SK-N-MC (cell line): ENCODE measurements around the gene CPVL.

Experiments
- DNase-seq: peaks from one replicate; pipeline ENCODE4 v3.0.0-alpha.2; 2011; ENCODE audit warnings: low read depth, low spot score
- H3K27ac ChIP-seq: fragments of 200-600 bp; sonication (generic); 2 replicates; pipeline ENCODE4 v1.5.1; 2016; ENCODE audit warnings: mixed run types
- H3K36me3 ChIP-seq: fragments of 200-600 bp; sonication (generic); 2 replicates; pipeline ENCODE4 v1.6.1; 2017; ENCODE audit warnings: antibody characterized with exemption, low read length, mixed read lengths; ENCODE audit not compliant: insufficient read depth
- H3K4me3 ChIP-seq: fragments of 200-600 bp; sonication (generic); 2 replicates; pipeline ENCODE4 v1.5.1; 2016
- H3K9ac ChIP-seq: fragments of 200-600 bp; sonication (generic); 2 replicates; pipeline ENCODE4 v1.8.0; 2017; ENCODE audit warnings: mixed run types, mixed read lengths; ENCODE audit not compliant: insufficient read length
- H3K9me3 ChIP-seq: fragments of 200-600 bp; sonication (generic); 2 replicates; pipeline ENCODE4 v1.6.1; 2017; ENCODE audit warnings: low read depth, mild to moderate bottlenecking, antibody characterized with exemption, low read length, moderate library complexity, mixed read lengths
- EZH2 ChIP-seq: fragments of 200-600 bp; sonication (generic); IDR thresholded peaks from one replicate; pipeline ENCODE4 v1.6.1; 2017; ENCODE audit warnings: antibody characterized with exemption
- FOXP2 ChIP-seq: optimal IDR thresholded peaks from 2 replicates; pipeline ENCODE3; 2011; ENCODE audit warnings: mild to moderate bottlenecking, moderate library complexity; ENCODE audit not compliant: insufficient read depth; ENCODE audit errors: extremely low read length, control extremely low read depth
- POLR2AphosphoS5 ChIP-seq: IDR thresholded peaks from 2 replicates; pipeline ENCODE4 v1.6.1; 2012; ENCODE audit warnings: mild to moderate bottlenecking, low read depth, low read length, borderline replicate concordance

Gene CPVL

DNA sequence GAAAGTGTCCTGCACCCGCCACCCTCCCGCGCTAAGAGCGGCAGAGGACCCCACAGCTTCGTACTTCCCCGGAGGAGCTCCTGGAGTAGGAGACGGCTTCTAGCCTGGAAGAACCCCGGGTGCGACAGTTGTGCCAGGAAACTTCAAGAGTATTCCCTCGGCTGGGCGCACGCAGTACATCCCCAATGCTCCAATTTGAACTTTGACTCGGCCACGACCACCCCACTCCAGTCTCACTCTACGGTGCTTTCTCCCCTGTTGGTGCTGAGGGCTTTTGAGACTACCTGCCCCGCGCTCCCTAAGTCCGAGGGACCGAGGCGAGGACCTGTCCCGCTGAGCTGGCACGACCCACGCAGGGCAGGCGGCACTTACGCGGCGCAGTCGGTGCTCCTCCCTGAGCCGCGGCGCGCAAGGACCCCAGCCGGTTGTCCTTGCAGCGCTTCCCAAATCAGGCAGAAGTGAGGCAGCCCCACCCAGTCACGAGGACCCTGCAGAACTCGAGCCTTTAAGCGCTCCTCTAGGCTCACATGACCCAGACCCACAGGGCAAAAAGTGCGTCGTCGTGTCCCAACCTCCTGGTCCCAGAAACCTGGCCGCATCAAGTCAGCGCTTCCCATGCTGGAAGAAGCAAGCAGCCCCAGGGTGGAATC, at the start of gene CPVL:
CPVL (minus strand) TSS at position 481 of the 650 bp plus-strand sequence. CDS start 25,476 bp downstream, outside the sequence.
- no peak for TF ChIP-seq EZH2
- peak; percentile 95 for TF ChIP-seq POLR2AphosphoS5
- TF ChIP-seq FOXP2: no peak
- H3K9me3 ChIP-seq: no peaks in the 10 kb centered on the region
- H3K36me3 ChIP-seq: peaks cover 24% of the 10 kb centered on the region
- peak within 1 kb of the TSS; percentile 44 for H3K27ac ChIP-seq
- H3K4me3 ChIP-seq: peak within 1 kb of the TSS; percentile 92
- H3K9ac ChIP-seq: peak within 1 kb of the TSS; percentile 86
- no peak for DNase-seq

DNA sequence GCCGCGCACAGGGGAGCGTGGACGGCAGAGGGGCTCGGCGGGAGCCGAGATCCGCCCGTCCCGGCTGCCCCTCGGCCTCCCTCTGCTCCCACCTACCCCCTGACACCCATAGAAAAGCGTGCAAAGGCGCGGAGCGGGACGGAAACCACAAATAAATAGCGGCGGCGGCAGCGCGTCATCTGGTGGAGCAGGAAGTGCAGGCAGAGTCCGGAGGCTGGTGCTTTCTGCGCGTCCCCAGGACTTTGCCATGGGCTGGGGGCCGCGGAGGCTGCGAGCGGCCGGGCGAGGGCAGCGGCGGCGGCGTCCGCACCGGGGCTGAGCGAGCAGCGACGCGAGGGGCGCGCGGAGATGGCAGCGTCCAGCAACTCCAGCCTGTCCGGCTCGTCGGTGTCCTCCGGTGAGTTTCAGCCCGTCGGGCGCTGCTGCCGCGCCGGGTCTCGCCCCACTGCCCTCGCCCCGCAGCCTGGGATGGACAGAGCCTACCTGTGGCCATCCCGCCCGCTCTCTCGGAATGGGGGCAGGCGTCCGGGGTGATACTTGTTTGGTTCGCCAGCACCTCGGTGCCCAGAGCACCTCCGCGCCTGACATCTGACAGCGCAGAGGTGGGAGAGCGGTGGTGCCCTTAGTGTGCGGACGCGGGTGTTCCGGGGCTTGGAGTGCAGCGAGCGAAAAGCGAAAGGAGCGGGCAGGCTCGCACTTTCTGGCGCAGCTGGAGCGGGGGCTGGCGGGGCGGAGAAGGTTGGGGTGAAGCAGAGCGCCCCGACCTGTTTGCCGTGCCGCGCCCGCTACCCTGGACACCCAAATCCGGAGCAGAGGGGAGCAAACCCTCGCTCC, 48.5 kb upstream of the CPVL start, which contains the start of gene CHN2:
CHN2 (plus strand) TSS at position 182 of the 834 bp plus-strand sequence.
- Histone ChIP-seq H3K27ac (no peak within 1 kb of the TSS), H3K9me3 (no peaks in the 10 kb centered on the region), H3K36me3 (no peaks in the 10 kb centered on the region), H3K9ac (peak within 1 kb of the TSS; percentile 72), H3K4me3 (peak within 1 kb of the TSS; percentile 89)
- DNase-seq: no peak
- TF ChIP-seq EZH2 (no peak), POLR2AphosphoS5 (no peak; the same call in 1 of the 2 replicates)

GRCh38 chr7:29194206-29194593, 47.9 kb upstream of the CPVL start:
- TF ChIP-seq POLR2AphosphoS5 (no peak), FOXP2 (no peak), EZH2 (no peak)
- H3K9me3 ChIP-seq: no peaks in the 10 kb centered on the region
- H3K27ac ChIP-seq: no peak overlapping the region
- H3K4me3 ChIP-seq: peak overlapping the region; percentile 89
- DNase-seq: no peak
- H3K9ac ChIP-seq: peak overlapping the region; percentile 72
- H3K36me3 ChIP-seq: no peaks in the 10 kb centered on the region

GRCh38 chr7:29193316-29194205, 47.2 kb upstream of the CPVL start:
- no peak for DNase-seq
- TF ChIP-seq POLR2AphosphoS5: no peak

DNA sequence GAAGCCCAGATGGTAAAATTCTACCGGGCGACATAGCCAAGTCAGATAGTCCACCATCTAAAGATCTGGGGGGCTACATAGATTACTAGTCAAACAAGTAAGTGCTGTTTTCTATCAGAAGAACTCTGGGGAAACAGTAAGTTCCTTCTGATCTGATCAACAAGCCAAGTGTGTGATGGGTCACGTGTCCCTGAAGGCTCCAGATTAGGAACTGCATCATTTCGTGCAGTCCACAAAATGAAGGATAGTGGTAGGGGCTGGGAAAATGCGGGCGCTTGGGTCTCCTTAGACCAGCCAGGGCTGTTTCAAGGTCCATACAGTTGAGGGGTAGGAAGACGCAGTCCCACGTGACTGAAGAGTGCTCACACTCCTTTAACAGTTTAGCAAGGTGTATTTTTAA, 46.5 kb upstream of the CPVL start:
- Histone ChIP-seq H3K9ac (no peak overlapping the region), H3K27ac (no peak overlapping the region), H3K9me3 (no peaks in the 10 kb centered on the region), H3K4me3 (no peak overlapping the region), H3K36me3 (no peaks in the 10 kb centered on the region)
- TF ChIP-seq FOXP2 (no peak), EZH2 (no peak), POLR2AphosphoS5 (no peak)
- no peak for DNase-seq

More at GRCh38 chr7:29193316-29194205, 47.2 kb upstream of the CPVL start:
- Histone ChIP-seq H3K9ac (peak overlapping the region; percentile 72), H3K9me3 (no peaks in the 10 kb centered on the region), H3K4me3 (peak overlapping the region; percentile 89), H3K36me3 (no peaks in the 10 kb centered on the region), H3K27ac (no peak overlapping the region)

DNA sequence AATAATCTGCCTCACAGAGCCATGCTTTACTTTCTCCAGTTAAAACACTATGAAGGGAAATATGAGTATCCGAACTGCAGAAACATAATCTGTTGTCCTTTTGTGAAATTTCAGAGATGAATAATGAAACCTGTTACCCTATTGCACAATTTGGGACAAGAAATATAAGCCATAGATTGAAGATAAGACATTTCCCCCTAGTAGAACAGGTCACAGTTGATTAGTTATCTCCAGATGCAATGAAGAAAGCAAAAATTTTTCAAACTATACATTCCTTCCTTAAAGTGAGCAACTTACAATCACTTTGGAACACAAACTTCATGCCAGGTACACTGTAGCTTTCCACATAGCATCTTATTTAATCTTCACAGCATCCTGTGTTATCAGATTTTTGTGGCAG, 46.0 kb upstream of the CPVL start:
- Histone ChIP-seq H3K9ac (no peak overlapping the region), H3K27ac (no peak overlapping the region), H3K4me3 (no peak overlapping the region), H3K36me3 (no peaks in the 10 kb centered on the region), H3K9me3 (no peaks in the 10 kb centered on the region)
- TF ChIP-seq EZH2 (no peak), FOXP2 (no peak), POLR2AphosphoS5 (no peak)
- DNase-seq: no peak

GRCh38 chr7:29190349-29191045, 44.2 kb upstream of the CPVL start:
- no peak overlapping the region for H3K4me3 ChIP-seq
- TF ChIP-seq POLR2AphosphoS5: no peak
- no peak for TF ChIP-seq EZH2
- no peak for TF ChIP-seq FOXP2
- H3K9ac ChIP-seq: no peak overlapping the region
- H3K9me3 ChIP-seq: no peaks in the 10 kb centered on the region
- no peaks in the 10 kb centered on the region for H3K36me3 ChIP-seq
- H3K27ac ChIP-seq: 0 out of 2 replicates have a peak overlapping the region, but pooled peaks have one; percentile 14
- no peak for DNase-seq
